H9 (cell line): Measurements from ENCODE around the gene BPIFB3. TPM values are rescaled to one million over a fixed set of nuclear protein-coding genes. Genes with fewer than 3 reads are reported as not detected.

Source experiments
- DNase-seq: peaks from one replicate; pipeline ENCODE4 v3.0.0-alpha.2; 2017
- H2AFZ ChIP-seq: one replicate; pipeline ENCODE4 v1.6.1; 2013; ENCODE audit warnings: mild to moderate bottlenecking, low read length, control low read depth, moderate library complexity
- H2AK5ac ChIP-seq: 2 replicates; pipeline ENCODE4 v1.6.1; 2013; ENCODE audit warnings: low read length, control low read depth, mixed read lengths; ENCODE audit not compliant: insufficient read length
- H2BK120ac ChIP-seq: one replicate; pipeline ENCODE4 v1.6.1; 2013; ENCODE audit warnings: low read depth, mild to moderate bottlenecking, low read length, control low read depth, inconsistent platforms; ENCODE audit not compliant: poor library complexity, severe bottlenecking
- H2BK12ac ChIP-seq: 2 replicates; pipeline ENCODE4 v1.6.1; 2013; ENCODE audit warnings: low read length, control low read depth, mixed read lengths, low read depth; ENCODE audit not compliant: insufficient read length
- H2BK15ac ChIP-seq: 2 replicates; pipeline ENCODE4 v1.6.1; 2013; ENCODE audit warnings: low read depth, low read length, control low read depth
- H2BK20ac ChIP-seq: one replicate; pipeline ENCODE4 v1.6.1; 2013; ENCODE audit warnings: low read depth, mild to moderate bottlenecking, low read length, control low read depth, inconsistent platforms; ENCODE audit not compliant: poor library complexity, severe bottlenecking
- H2BK5ac ChIP-seq: 2 replicates; pipeline ENCODE4 v1.6.1; 2013; ENCODE audit warnings: low read length, control low read depth, mixed read lengths; ENCODE audit not compliant: insufficient read length
- H3K14ac ChIP-seq: 2 replicates; pipeline ENCODE4 v1.6.1; 2013; ENCODE audit warnings: low read length, control low read depth; ENCODE audit not compliant: insufficient read depth
- H3K18ac ChIP-seq: 2 replicates; pipeline ENCODE4 v1.6.1; 2013; ENCODE audit warnings: low read depth, mild to moderate bottlenecking, mixed read lengths, low read length, control low read depth; ENCODE audit not compliant: insufficient read length
- H3K23ac ChIP-seq: 2 replicates; pipeline ENCODE4 v1.6.1; 2013; ENCODE audit warnings: low read length, control low read depth, mixed read lengths, low read depth; ENCODE audit not compliant: insufficient read length
- H3K23me2 ChIP-seq: 2 replicates; pipeline ENCODE4 v1.6.1; 2013; ENCODE audit warnings: low read depth, mild to moderate bottlenecking, mixed read lengths, low read length, control low read depth; ENCODE audit not compliant: insufficient read length, poor library complexity, severe bottlenecking
- H3K27ac ChIP-seq: 2 replicates; pipeline ENCODE4 v1.5.1; 2013; ENCODE audit warnings: low read length, control low read depth, mixed read lengths, low read depth; ENCODE audit not compliant: insufficient read length
- H3K27me3 ChIP-seq: 2 replicates; pipeline ENCODE4 v1.6.1; 2013; ENCODE audit warnings: low read length, control low read depth, inconsistent platforms; ENCODE audit not compliant: insufficient read depth
- H3K4ac ChIP-seq: 2 replicates; pipeline ENCODE4 v1.6.1; 2013; ENCODE audit warnings: low read depth, mild to moderate bottlenecking, control low read depth, inconsistent platforms, low read length, moderate library complexity
- H3K4me1 ChIP-seq: 2 replicates; pipeline ENCODE4 v1.6.1; 2013; ENCODE audit warnings: low read length, control low read depth, inconsistent platforms; ENCODE audit not compliant: insufficient read depth
- H3K4me2 ChIP-seq: 2 replicates; pipeline ENCODE4 v1.6.1; 2013; ENCODE audit warnings: low read length, control low read depth, mixed read lengths; ENCODE audit not compliant: insufficient read length, insufficient read depth
- H3K56ac ChIP-seq: 2 replicates; pipeline ENCODE4 v1.6.1; 2013; ENCODE audit warnings: low read depth, mild to moderate bottlenecking, mixed read lengths, low read length, control low read depth; ENCODE audit not compliant: insufficient read length
- H3K79me1 ChIP-seq: 2 replicates; pipeline ENCODE4 v1.6.1; 2013; ENCODE audit warnings: low read depth, mild to moderate bottlenecking, moderate library complexity, low read length, control low read depth, inconsistent platforms; ENCODE audit not compliant: insufficient read depth, poor library complexity, severe bottlenecking
- H3K79me2 ChIP-seq: 2 replicates; pipeline ENCODE4 v1.6.1; 2013; ENCODE audit warnings: low read length, control low read depth, inconsistent platforms; ENCODE audit not compliant: insufficient read depth
- H3K9ac ChIP-seq: 2 replicates; pipeline ENCODE4 v1.6.1; 2013; ENCODE audit warnings: low read length, control low read depth, mixed read lengths; ENCODE audit not compliant: insufficient read length; ENCODE audit errors: extremely low read depth
- H3K9me3 ChIP-seq: one replicate; pipeline ENCODE4 v1.6.1; 2013; ENCODE audit warnings: low read depth, low read length, inconsistent platforms; ENCODE audit not compliant: control insufficient read depth
- H3T11ph ChIP-seq: one replicate; pipeline ENCODE4 v1.6.1; 2013; ENCODE audit warnings: mild to moderate bottlenecking, low read length, control low read depth, inconsistent platforms
- H4K20me1 ChIP-seq: one replicate; pipeline ENCODE4 v1.6.1; 2013; ENCODE audit not compliant: control insufficient read depth, insufficient read length, insufficient read depth
- H4K5ac ChIP-seq: 2 replicates; pipeline ENCODE4 v1.6.1; 2013; ENCODE audit warnings: low read depth, mild to moderate bottlenecking, mixed read lengths, low read length, control low read depth; ENCODE audit not compliant: insufficient read length
- H4K8ac ChIP-seq: replicated peaks from 2 replicates; pipeline ENCODE4 v1.6.1; 2013; ENCODE audit warnings: low read length, control low read depth, mixed read lengths, low read depth; ENCODE audit not compliant: insufficient read length
- H4K91ac ChIP-seq: 2 replicates; pipeline ENCODE4 v1.6.1; 2013; ENCODE audit warnings: low read depth, mild to moderate bottlenecking, moderate library complexity, mixed read lengths, low read length, control low read depth; ENCODE audit not compliant: insufficient read length
- H3K27ac Mint-ChIP-seq, 3 experiments: 2 replicates in 2 of 3; 3 replicates in 1 of 3; pipeline ENCODE4 v1.8.0; 2020 to 2021; ENCODE audit warnings: mixed read lengths in 3 of 3, mild to moderate bottlenecking in 1 of 3, moderate library complexity in 1 of 3
- H3K27me3 Mint-ChIP-seq: 2 replicates; pipeline ENCODE4 v1.8.0; 2021; ENCODE audit warnings: low read depth, mild to moderate bottlenecking, moderate library complexity, mixed read lengths
- H3K36me3 Mint-ChIP-seq, 3 experiments: 2 replicates in 2 of 3; 3 replicates in 1 of 3; pipeline ENCODE4 v1.8.0; 2020 to 2021; ENCODE audit warnings: low read depth in 3 of 3, mixed read lengths in 3 of 3; ENCODE audit not compliant: insufficient read depth in 1 of 3
- H3K4me1 Mint-ChIP-seq, 2 experiments: 2 replicates each; pipeline ENCODE4 v1.8.0; 2020; ENCODE audit warnings: mixed read lengths in 2 of 2
- H3K4me3 Mint-ChIP-seq, 2 experiments: 2 replicates in 1 of 2; 3 replicates in 1 of 2; pipeline ENCODE4 v1.8.0; 2020 to 2021; ENCODE audit warnings: mild to moderate bottlenecking in 2 of 2, mixed read lengths in 2 of 2, moderate library complexity in 1 of 2
- H3K9me3 Mint-ChIP-seq, 2 experiments: 2 replicates in 1 of 2; 3 replicates in 1 of 2; pipeline ENCODE4 v1.8.0; 2020; ENCODE audit warnings: mild to moderate bottlenecking in 2 of 2, mixed read lengths in 2 of 2, moderate library complexity in 1 of 2
- CTCF ChIP-seq: fragments of 200-600 bp; sonication (generic); conservative IDR thresholded peaks from 3 replicates; pipeline ENCODE4 v1.8.0; 2021; ENCODE audit warnings: antibody characterized with exemption, mild to moderate bottlenecking
- WGBS: extraction: QIAGEN DNeasy Blood & Tissue Kit; methylation state at CpG from one replicate; pipeline ENCODE4 v1.1.7; 2013; ENCODE audit warnings: missing lambda C conversion rate, low lambda C conversion rate, mixed read lengths; ENCODE audit not compliant: insufficient read length; ENCODE audit errors: extremely low coverage; 5-methylcytosine and 5-hydroxymethylcytosine counted together
- total RNA-seq: library from RNA; stranded (reverse); gene quantifications from 2 replicates; pipeline ENCODE4 v1.2.1, GENCODE V29; 2021

BPIFB3 gene
- total RNA-seq, 1 experiment from 2014 or later = not detected

GRCh38 chr20:33092361-33092760 lies 38.7 kb downstream of the BPIFB3 start:
- H3K23ac ChIP-seq = no peak overlapping the region
- no peak overlapping the region for H3T11ph ChIP-seq
- no peaks in the 10 kb centered on the region for H3K4me1 ChIP-seq
- no peaks in the 10 kb centered on the region for H3K9me3 ChIP-seq
- no peaks in the 10 kb centered on the region for H3K79me2 ChIP-seq
- no peak overlapping the region for H3K4ac ChIP-seq
- H2BK15ac ChIP-seq = no peak overlapping the region
- no peaks in the 10 kb centered on the region for H3K79me1 ChIP-seq
- no peak for DNase-seq
- H3K27me3 ChIP-seq = no peaks in the 10 kb centered on the region
- H3K14ac ChIP-seq = no peak overlapping the region
- Mint-ChIP-seq H3K4me3 (no peak overlapping the region), H3K36me3 (no peaks in the 10 kb centered on the region), H3K27me3 (peaks cover 13% of the 10 kb centered on the region), H3K4me1 (0 out of 4 replicates have a peak, but pooled peaks cover 0 to 2% of the 10 kb centered on the region in 2 experiments), H3K9me3 (no peaks in the 10 kb centered on the region), H3K27ac (no peak overlapping the region; a peak in 1 of 7 replicates)
- no peaks in the 10 kb centered on the region for H3K23me2 ChIP-seq
- H2AK5ac ChIP-seq = no peak overlapping the region
- no peak overlapping the region for H4K91ac ChIP-seq
- H2AFZ ChIP-seq = no peak overlapping the region
- no peak overlapping the region for H2BK5ac ChIP-seq
- no peak overlapping the region for H3K27ac ChIP-seq
- no peak overlapping the region for H4K5ac ChIP-seq
- TF ChIP-seq CTCF = no peak
- WGBS = no CpG with 5 or more reads among the region's 3 CpGs
- H2BK120ac ChIP-seq = no peak overlapping the region
- no peak overlapping the region for H2BK20ac ChIP-seq
- H4K8ac ChIP-seq = no peak overlapping the region
- H4K20me1 ChIP-seq = no peaks in the 10 kb centered on the region
- no peak overlapping the region for H3K9ac ChIP-seq
- H3K18ac ChIP-seq = no peak overlapping the region
- no peak overlapping the region for H3K4me2 ChIP-seq
- H3K56ac ChIP-seq = no peak overlapping the region
- no peak overlapping the region for H2BK12ac ChIP-seq
